IMR-90 (cell line): ENCODE results near the gene FGF5. TPM values are rescaled to one million over a fixed set of nuclear protein-coding genes. Genes with fewer than 3 reads are reported as not detected.

ENCODE experiments used
- ELK1 ChIP-seq: fragments of 150-350 bp; IDR thresholded peaks from 2 replicates; pipeline ENCODE4 v1.6.1; 2016; ENCODE audit warnings: low read depth, mild to moderate bottlenecking, low read length, moderate library complexity, borderline replicate concordance
- MAZ ChIP-seq: IDR thresholded peaks from 2 replicates; pipeline ENCODE4 v1.6.1; 2012; ENCODE audit warnings: low read depth, mild to moderate bottlenecking, low read length, improper control_type of control experiment, moderate library complexity, borderline replicate concordance
- polyA plus RNA-seq, 3 experiments: library from polyadenylated mRNA; depleted of rRNA; stranded (reverse); fragments of >200 nt; gene quantifications; 2 replicates each; pipeline ENCODE4 v1.2.3, GENCODE V29; 2012; ENCODE audit warnings: low replicate concordance in 1 of 3
- total RNA-seq: library from RNA; depleted of rRNA; stranded (reverse); fragments of >200 nt; gene quantifications from 2 replicates; pipeline ENCODE4 v1.2.3, GENCODE V29; 2012

FGF5 gene
- total and polyA plus RNA-seq, 2 of the 4 experiments (the other 2 are of a cell fraction), result 18.6 to 42.1 TPM

- no peak for TF ChIP-seq ELK1
- TF ChIP-seq MAZ, result no peak
Observed at GRCh38 chr4:80219301-80220025, 47.0 kb upstream of the FGF5 start (continued).
